GM12801 (cell line): ENCODE measurements around the gene EPB41L1.

Experiments used
- TF ChIP-seq, protein P1 (sequence below): IDR thresholded peaks from one replicate; pipeline ENCODE4 v1.5.1; 2011; ENCODE audit warnings: control low read depth; ENCODE audit not compliant: insufficient read length; ENCODE audit errors: extremely low read depth

EPB41L1 gene

DNA sequence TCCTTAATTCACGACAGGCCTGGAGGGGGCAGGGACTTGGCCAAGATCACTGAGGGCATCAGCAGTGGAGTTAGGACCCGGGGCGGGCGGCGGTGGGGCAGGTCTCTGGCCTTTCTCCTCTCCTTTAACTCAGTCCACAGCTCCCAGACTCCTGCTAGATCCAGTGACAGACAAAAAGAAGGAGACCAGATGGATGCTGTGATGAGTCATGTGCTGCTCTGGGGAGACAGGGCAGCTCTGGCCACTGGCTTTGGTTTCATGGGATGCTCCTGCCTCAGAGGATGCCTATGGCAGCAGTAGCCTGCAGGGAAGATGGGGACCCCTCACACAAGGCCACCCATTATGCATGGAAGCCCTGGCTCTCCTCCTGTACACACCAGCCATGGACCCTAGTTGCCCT is 20.5 kb downstream of the EPB41L1 start:
- TF ChIP-seq, protein P1, sequence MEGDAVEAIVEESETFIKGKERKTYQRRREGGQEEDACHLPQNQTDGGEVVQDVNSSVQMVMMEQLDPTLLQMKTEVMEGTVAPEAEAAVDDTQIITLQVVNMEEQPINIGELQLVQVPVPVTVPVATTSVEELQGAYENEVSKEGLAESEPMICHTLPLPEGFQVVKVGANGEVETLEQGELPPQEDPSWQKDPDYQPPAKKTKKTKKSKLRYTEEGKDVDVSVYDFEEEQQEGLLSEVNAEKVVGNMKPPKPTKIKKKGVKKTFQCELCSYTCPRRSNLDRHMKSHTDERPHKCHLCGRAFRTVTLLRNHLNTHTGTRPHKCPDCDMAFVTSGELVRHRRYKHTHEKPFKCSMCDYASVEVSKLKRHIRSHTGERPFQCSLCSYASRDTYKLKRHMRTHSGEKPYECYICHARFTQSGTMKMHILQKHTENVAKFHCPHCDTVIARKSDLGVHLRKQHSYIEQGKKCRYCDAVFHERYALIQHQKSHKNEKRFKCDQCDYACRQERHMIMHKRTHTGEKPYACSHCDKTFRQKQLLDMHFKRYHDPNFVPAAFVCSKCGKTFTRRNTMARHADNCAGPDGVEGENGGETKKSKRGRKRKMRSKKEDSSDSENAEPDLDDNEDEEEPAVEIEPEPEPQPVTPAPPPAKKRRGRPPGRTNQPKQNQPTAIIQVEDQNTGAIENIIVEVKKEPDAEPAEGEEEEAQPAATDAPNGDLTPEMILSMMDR: no peak

DNA sequence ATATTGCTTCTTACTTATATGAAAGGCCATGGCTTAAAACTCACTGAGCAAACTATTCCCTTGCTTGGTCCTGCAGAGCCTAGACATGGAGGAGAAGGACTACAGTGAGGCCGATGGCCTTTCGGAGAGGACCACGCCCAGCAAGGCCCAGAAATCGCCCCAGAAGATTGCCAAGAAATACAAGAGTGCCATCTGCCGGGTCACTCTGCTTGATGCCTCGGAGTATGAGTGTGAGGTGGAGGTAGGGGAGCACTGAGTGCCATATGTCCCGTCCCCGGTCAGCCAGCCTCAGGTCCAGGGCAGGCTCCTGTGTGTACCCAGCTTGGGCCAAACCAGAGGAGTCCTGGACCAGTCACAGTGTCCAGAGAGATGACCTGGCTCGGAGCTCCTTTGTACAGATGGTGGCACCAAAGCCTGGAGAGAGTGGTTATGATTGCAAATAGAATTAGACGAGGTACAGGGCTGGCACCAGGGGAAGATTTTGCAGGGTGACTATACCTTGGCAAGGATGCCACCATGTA is 21.0 kb downstream of the EPB41L1 start:
- TF ChIP-seq, protein P1: no peak

DNA sequence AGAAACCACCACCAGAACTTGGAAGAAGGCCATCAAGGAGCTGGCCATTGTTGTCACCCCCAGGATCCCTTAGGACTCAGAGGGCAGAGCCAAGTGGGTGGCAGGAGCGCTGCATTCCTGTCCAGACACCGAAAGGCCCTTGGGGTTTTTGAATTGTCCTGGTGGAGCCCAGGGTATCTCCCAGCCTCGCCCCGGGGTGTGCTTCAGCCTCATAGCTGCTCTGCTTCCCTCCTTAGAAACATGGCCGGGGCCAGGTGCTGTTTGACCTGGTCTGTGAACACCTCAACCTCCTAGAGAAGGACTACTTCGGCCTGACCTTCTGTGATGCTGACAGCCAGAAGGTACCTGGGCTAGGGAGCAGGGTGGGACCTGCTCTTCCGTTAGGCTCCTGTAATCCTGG is 23.2 kb downstream of the EPB41L1 start:
- TF ChIP-seq, protein P1: no peak

DNA sequence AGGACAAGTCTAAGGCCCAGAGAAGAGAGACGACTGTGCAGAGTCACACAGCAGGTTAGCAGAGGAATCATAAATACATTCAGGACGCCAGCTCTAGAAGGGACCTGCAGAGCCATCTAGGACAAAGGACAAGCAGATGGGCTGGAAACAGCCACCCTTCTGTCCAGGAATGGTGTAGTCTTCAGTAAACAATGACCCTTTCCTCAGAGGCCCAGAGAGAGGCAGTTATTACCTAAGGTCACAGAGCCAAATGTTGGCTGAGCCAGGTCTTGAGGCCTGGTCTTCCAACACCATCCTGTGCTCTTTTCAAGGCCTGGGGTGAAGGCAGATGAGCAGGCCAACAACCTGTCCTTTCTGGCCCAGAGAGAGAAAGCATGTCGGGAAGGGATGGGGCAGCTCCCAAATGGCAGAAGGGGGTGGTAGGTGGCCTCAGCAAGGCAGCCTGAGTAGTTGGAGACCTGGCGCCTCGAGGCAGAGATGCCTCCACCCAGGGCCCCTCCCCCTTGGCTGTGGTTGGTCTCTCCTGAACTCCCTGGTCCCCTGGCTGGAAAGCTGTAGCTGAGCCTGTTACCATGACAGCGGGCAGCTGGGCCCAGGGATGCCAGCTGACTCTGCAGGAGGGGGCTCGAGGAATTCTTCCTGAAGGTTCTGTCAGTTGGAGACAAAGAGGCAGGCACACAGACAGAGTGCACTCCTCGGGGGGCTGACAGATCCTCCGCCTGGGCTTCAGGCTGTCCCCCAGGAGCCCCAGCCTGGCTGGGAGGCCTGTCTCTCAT is 24.8 kb downstream of the EPB41L1 start:
- TF ChIP-seq, protein P1: no peak

DNA sequence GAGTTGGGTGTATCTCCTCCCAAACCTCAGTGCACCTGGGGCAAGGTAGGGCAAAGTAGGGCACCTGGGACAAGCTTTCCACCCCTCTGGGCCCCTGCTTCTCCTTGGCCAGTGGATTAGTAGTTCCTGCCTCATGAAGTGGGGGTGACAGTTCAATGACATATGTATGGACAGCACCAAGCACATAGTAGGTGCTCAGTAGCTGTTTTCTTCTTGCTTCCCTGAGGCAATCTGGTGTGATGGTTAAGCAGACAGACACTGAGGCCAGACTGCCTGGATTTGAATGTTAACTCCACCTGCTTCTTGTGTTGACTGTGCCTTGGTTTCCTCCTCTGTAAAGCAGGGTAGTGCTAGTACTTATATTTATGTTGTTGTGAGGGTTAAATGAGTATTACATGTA is 25.8 kb downstream of the EPB41L1 start:
- TF ChIP-seq, protein P1: no peak

DNA sequence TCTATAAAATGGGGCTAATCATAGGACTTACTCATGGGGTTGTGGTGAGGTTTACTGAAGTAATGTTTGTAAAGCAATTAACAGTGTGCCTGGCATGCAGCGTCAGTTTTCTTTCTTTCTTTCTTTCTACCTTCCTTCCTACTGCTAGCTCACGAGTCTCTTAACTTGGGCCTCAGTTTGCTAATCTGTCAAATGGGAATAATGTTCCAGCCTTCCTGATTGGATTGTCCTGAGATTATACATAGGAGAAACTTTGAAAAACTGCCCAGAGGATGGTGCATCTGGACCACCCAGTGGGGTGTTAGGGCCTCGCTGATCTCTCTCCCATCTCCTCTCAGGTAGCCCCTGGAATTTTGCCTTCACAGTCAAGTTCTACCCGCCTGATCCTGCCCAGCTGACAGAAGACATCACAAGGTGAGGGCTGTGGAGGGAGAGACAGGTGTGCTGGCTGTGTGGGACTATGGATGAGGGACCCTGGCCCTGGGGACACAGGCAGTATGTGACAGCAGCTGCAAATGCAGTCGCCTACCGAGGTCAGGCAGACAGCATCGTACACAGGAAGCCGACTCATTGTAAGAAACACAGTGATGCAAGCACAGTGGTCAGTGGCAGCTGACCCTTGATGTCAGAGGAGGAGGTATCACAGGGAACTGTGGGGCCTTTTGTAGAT is 27.5 kb downstream of the EPB41L1 start:
- TF ChIP-seq, protein P1: no peak

DNA sequence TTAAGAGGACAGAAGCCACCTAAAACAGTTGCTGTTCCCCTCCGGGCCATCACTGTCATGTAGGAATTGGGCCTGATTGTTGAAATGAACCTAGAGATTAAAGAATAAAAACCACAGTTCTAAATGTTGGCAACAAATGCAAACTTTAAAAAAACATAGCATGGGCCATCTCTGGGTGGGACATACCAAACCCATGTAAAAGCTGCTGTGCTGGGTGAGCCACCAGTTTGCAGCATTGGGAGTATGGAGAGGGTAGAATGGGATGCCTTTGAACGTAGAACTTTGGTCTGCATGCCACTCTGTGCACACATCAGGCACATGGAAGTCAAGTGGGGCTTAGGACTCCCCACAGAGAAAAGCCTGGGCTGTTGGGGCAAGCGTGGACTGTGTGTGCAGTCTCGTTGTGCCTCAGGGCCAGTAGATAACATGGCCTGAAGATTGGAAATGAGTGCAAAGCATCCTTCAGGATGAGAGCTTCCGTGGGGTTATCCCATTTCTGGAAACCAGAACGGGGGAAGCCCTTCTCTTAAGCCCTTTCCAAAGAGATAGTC is 28.1 kb downstream of the EPB41L1 start:
- TF ChIP-seq, protein P1: no peak
